Measurements from ENCODE around the gene RAB34. TPM values are rescaled to one million over a fixed set of nuclear protein-coding genes. Genes with fewer than 3 reads are reported as not detected.

RAB34 gene
- total RNA-seq, 1 experiment from 2014 or later = 284 TPM

- Histone ChIP-seq H3K36me3 (ENCODE audit: control insufficient read depth, insufficient read depth, low read length) (no peaks in the 10 kb centered on the region; the same call in none of the 2 replicates), H3K9me3 (ENCODE audit: control insufficient read depth, insufficient read depth, low read depth, low read length) (no peaks in the 10 kb centered on the region), H3K27me3 (ENCODE audit: control insufficient read depth, insufficient read depth, low read length) (no peaks in the 10 kb centered on the region), H3K27ac (ENCODE audit: low read length) (peak overlapping the region; percentile 99), H3K4me3 (ENCODE audit: low read depth in 2 of 2, low read length in 2 of 2) (peak overlapping the region; percentile 89 to 99), H3K4me1 (ENCODE audit: control insufficient read depth, insufficient read depth, low read length) (peaks cover 60% of the 10 kb centered on the region)
- no TSS peak for BruUV-seq (replicated peaks)
- CTCF ChIA-PET = interaction anchor here (8.4 kb wide), 1 partner anchor 18 kb away, joined by 123 read pairs; the partner anchor contains the start of genes NEK8 and TLCD1
- POLR2A ChIA-PET = interaction anchor here (0.6 to 1.8 kb wide), 4 partner anchors 17 to 155 kb away, joined by 3 to 14 read pairs (median 7); partner anchors contain the start of genes ERAL1 and NEK8
- ATAC-seq = peak; percentile 12; the same call in 1 of the 2 replicates
- TF ChIP-seq POLR2AphosphoS5 (IDR thresholded peaks at IDR 0.05; ENCODE audit: low read depth, low read length) = no peak
- no peak for TF ChIP-seq CTCF (IDR thresholded peaks at IDR 0.05)
- TF ChIP-seq SIN3A (IDR thresholded peaks at IDR 0.05; ENCODE audit: borderline replicate concordance, insufficient read depth, low read depth, low read length) = 0 out of 2 replicates have a peak, but pooled peaks have one; percentile 34
- no peak for TF ChIP-seq TCF7L2 (IDR thresholded peaks at IDR 0.05; ENCODE audit: low read depth, low read length)
- TF ChIP-seq REST (IDR thresholded peaks at IDR 0.05; ENCODE audit: insufficient read depth in 1 of 2, low read depth in 2 of 2, low read length in 1 of 2) = no peak
- no peak for DNase-seq (ENCODE audit: low read depth, low spot score)
- in situ Hi-C loops (cut with HindIII; ENCODE audit: low pct_unique_long_range_greater_than_20kb, low sequenced_read_pairs) = no loop called here
- intact Hi-C loops (cut with micrococcal nuclease; ENCODE audit: unreplicated experiment) = no loop called here
These were observed 28.2 kb upstream of the RAB34 start for GRCh38 chr17:28745786-28746411.

GRCh38 chr17:28744972-28745785 is 27.5 kb upstream of the RAB34 start:
- H3K27ac ChIP-seq (ENCODE audit: low read length) = peak overlapping the region; percentile 99
- DNase-seq (ENCODE audit: low read depth, low spot score) (no peak), ATAC-seq (peak; percentile 1; the same call in 1 of the 2 replicates)
- H3K27me3 ChIP-seq (ENCODE audit: control insufficient read depth, insufficient read depth, low read length) = no peaks in the 10 kb centered on the region
- in situ Hi-C loops (cut with HindIII; ENCODE audit: low pct_unique_long_range_greater_than_20kb, low sequenced_read_pairs) (no loop called here), intact Hi-C loops (cut with micrococcal nuclease; ENCODE audit: unreplicated experiment) (no loop called here)
- peaks cover 55% of the 10 kb centered on the region for H3K4me1 ChIP-seq (ENCODE audit: control insufficient read depth, insufficient read depth, low read length)
- peak overlapping the region; percentile 89 to 99 for H3K4me3 ChIP-seq (ENCODE audit: low read depth in 2 of 2, low read length in 2 of 2)
- ChIA-PET POLR2A (interaction anchor here (1.2 to 1.8 kb wide), 2 partner anchors 18 to 26 kb away, joined by 3 to 11 read pairs; partner anchors contain the start of gene RPL23A), CTCF (interaction anchor here (8.4 kb wide), 1 partner anchor 17 kb away, joined by 123 read pairs; the partner anchor contains the start of genes NEK8 and TLCD1)
- H3K36me3 ChIP-seq (ENCODE audit: control insufficient read depth, insufficient read depth, low read length) = no peaks in the 10 kb centered on the region; the same call in none of the 2 replicates
- no peaks in the 10 kb centered on the region for H3K9me3 ChIP-seq (ENCODE audit: control insufficient read depth, insufficient read depth, low read depth, low read length)
- no peak for TF ChIP-seq REST (IDR thresholded peaks at IDR 0.05; ENCODE audit: insufficient read depth in 1 of 2, low read depth in 2 of 2, low read length in 1 of 2)
- peak; percentile 29; the same call in 1 of the 2 replicates for TF ChIP-seq POLR2AphosphoS5 (IDR thresholded peaks at IDR 0.05; ENCODE audit: low read depth, low read length)
- no peak for TF ChIP-seq CTCF (IDR thresholded peaks at IDR 0.05)
- no TSS peak for BruUV-seq (replicated peaks)
